GM20000 (cell line): Measurements from ENCODE around the gene AOC1.

Experiments used
- DNase-seq: peaks from one replicate; pipeline ENCODE4 v3.0.0; 2012; ENCODE audit warnings: low spot score
- TF ChIP-seq, protein P1 (sequence below): IDR thresholded peaks from 2 replicates; pipeline ENCODE4 v1.5.1; 2012; ENCODE audit warnings: mild to moderate bottlenecking, control low read depth; ENCODE audit errors: extremely low read depth, missing control alignments

Gene AOC1

DNA sequence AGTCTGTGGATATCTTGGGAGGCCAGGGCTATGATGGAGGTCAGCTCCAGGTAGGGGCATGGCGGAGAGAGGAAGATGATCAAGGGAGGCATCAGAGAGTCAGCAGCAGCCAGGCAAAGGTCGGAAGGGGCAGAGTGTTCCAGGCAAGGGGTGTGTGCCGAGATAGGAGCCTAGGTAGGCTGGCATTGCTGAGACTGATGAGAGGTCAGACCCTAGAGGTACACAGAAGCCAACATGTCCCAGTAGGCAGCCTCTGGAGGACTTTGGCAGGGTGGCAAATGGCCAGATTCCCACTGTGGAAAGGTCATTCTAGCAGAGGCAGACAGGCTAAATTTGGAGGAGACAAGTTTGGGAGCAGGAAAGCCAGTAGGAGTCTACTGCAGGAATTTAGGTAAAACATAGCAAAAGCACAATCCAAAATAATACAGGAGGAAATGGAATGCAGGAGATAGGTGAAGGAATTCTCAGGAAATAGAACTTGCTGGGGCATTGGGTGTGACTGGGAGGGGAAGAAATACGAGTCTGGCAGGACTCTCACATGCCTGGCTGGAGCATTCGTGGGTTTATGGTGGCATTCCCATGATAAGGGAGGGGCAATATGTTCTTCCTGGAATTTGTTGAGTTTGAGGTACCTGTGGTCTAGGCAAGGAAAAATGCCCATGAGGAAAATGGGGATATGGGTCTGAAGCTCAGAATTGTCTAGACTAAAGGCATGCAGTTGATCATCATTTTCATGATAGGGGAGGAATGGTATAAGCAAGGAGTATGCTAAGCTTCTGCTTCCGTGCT is 26.1 kb upstream of the AOC1 start:
- DNase-seq = no peak
- TF ChIP-seq, protein P1, sequence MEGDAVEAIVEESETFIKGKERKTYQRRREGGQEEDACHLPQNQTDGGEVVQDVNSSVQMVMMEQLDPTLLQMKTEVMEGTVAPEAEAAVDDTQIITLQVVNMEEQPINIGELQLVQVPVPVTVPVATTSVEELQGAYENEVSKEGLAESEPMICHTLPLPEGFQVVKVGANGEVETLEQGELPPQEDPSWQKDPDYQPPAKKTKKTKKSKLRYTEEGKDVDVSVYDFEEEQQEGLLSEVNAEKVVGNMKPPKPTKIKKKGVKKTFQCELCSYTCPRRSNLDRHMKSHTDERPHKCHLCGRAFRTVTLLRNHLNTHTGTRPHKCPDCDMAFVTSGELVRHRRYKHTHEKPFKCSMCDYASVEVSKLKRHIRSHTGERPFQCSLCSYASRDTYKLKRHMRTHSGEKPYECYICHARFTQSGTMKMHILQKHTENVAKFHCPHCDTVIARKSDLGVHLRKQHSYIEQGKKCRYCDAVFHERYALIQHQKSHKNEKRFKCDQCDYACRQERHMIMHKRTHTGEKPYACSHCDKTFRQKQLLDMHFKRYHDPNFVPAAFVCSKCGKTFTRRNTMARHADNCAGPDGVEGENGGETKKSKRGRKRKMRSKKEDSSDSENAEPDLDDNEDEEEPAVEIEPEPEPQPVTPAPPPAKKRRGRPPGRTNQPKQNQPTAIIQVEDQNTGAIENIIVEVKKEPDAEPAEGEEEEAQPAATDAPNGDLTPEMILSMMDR = no peak

DNA sequence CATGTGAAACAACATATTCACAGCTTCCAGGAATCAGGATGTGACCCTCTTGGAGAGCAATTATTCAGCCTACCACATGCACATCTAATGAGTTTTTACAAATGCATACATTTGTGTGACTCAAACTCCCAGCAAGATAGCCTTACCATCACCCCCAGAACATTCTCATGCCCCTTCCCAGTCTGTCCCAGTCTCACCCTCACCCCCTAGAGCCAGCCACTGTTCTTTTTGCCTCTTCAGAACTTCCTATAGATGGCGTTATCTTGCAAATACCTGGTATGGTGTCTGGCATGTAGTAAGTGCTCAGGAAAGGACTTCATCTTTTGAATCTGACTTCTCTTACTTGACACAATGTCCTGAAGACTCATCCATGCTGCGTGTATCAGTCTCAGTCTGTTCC is 23.9 kb upstream of the AOC1 start:
- DNase-seq = no peak
- TF ChIP-seq, protein P1 = no peak

DNA sequence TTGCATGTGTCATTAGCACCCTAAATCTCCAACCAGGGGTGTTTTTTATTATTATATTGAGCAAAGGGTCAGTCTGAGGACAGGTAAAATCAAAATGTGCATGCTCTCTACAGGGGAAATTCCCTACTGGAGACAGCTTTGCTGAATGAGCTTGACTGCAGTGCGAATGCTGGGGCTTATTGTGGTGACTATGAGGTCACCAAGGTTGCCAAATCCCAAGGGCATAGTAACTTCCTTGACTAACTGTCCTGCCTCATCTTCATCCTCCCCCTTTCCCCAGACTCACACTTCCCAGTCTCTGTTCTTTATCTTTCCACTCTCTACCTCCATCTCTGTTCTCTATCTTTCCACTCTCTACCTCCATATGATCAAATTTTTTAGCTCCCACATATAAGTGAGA is 22.9 kb upstream of the AOC1 start:
- TF ChIP-seq, protein P1 = no peak
- DNase-seq = no peak

DNA sequence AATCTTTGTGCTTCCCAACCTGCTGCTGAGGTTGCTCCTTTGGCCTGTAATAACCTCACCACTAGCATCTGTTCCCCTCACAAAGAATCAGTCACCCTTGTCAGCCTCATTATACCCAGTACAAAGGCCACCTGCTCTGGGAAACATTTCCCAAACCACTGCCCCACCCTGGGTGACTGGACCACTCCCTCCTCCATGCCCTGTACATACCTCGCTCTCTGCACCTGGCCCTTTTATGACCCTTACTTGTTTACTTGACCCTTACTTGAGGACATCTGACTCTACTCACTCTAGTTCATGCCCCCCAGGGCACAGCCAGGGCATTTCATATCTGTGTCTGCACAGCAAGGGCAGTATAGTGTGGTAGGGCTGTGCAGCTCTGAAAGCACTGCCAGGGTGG is 21.4 kb upstream of the AOC1 start:
- no peak for DNase-seq
- TF ChIP-seq, protein P1 = no peak

DNA sequence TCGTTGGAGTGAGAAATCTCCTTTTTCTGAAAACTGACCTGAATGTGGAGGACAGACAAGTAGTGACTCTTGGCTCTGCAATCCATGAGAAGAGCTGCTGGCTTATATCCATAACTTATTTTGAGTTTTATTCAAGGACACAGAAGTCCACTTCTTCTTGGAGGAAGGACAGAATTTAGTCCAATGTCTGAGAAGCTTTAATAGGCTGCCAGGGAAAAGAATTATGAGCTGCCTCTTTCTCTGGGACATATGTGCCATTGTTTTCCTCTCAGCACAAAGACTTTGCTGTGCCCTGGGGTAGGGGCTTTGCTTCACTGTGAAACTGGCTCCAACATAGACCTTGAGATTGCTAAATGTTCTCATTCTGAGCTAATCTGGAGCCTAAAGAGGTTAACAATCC is 20.5 kb upstream of the AOC1 start:
- TF ChIP-seq, protein P1 = no peak
- no peak for DNase-seq

DNA sequence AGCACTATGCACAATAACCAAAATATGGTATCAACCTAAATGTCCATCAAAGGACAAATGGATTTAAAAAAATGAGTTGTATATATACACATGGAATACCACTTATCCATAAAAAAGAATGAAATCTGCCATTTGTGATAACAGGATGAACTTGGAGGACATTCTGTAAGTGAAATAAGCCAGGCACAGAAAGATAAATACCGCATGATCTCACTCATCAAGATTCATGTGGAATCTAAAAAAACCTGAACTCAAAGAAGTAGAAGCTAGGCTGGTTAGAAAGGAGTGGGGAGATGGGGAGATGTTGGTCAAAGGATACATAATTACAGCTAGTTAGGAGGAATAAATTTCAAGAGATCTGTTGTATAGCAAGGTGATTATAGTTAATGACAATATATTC is 17.3 kb upstream of the AOC1 start:
- DNase-seq = no peak
- TF ChIP-seq, protein P1 = no peak

DNA sequence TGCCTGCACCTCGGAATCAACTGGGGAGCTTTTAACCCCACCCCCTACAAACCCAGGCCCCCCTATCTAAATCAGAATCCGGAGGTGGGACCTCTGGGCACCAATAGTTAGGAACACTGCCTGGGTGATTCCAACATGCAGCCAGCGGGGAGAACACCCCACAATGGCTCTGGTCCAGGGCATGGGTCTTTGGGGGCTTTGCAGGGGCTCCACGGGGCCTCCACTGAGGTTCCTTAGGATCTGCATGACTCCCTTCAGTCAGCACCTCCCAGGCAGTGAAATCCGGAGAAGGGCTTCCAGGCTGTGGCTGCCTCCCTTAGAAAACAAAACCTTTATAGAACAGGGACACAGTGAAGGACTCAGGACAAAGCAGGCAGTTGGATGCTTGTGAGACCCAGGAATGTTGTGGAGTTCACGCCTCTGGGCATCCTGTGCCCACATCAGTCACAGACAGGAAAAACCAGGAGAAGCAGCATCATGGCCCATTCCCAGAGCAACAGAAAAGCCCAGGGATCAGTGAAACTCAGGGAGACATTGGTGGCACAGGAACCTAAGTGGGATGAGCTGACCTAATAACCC is 16.5 kb upstream of the AOC1 start:
- TF ChIP-seq, protein P1 = no peak
- no peak for DNase-seq
